AG04449 (cell line): Measurements from ENCODE around the gene NGF.

Experiments used
- CTCF ChIA-PET: fragments of 350-600 bp; formaldehyde crosslinking; extraction: SDS; loops from one replicate; lab custom pipeline; 2021; ENCODE audit warnings: antibody characterized with exemption; lab: Yijun Ruan, JAX
- POLR2A ChIA-PET: fragments of 400-600, 350-600 bp; formaldehyde crosslinking; extraction: SDS; loops from one replicate; lab custom pipeline; 2020; ENCODE audit warnings: antibody characterized with exemption, inconsistent platforms; lab: Yijun Ruan, JAX
- DNase-seq: peaks from one replicate; pipeline ENCODE4 v3.0.0-alpha.2; 2010; ENCODE audit warnings: low read depth, low spot score
- H3K4me3 ChIP-seq: 2 replicates; pipeline ENCODE4 v1.5.1; 2011; ENCODE audit warnings: low read depth, mild to moderate bottlenecking, control low read depth, low read length
- CTCF ChIP-seq: IDR thresholded peaks from one replicate; pipeline ENCODE4 v1.5.1; 2011; ENCODE audit warnings: mild to moderate bottlenecking, moderate library complexity, low read length, control low read depth, inconsistent platforms; ENCODE audit not compliant: insufficient read depth; ENCODE audit errors: missing control alignments

The NGF gene

GRCh38 chr1:115238336-115239147, 99.5 kb downstream of the NGF start:
- CTCF ChIA-PET, result interaction anchor here (1.2 to 5.2 kb wide), 4 partner anchors 10 to 230 kb away, joined by 4 to 28 read pairs (median 12); no protein-coding TSS in a partner anchor
- POLR2A ChIA-PET, result interaction anchor here (0.6 to 3.4 kb wide), 10 partner anchors 11 to 265 kb away, joined by 3 to 11 read pairs (median 6); partner anchors contain the start of gene NGF
- no peak for DNase-seq
- no peak overlapping the region for H3K4me3 ChIP-seq
- TF ChIP-seq CTCF, result no peak

- H3K4me3 ChIP-seq, result no peak overlapping the region
- ChIA-PET CTCF (interaction anchor here (1.3 kb wide), 1 partner anchor 358 kb away, joined by 3 read pairs; no protein-coding TSS in a partner anchor), POLR2A (no interaction called here)
- no peak for TF ChIP-seq CTCF
- DNase-seq, result no peak
Measured at GRCh38 chr1:115237507-115237906, 100.5 kb downstream of the NGF start.

- H3K4me3 ChIP-seq, result no peak overlapping the region
- TF ChIP-seq CTCF, result no peak
- POLR2A ChIA-PET, result no interaction called here
- no peak for DNase-seq
- CTCF ChIA-PET, result interaction anchor here (1.3 kb wide), 1 partner anchor 359 kb away, joined by 3 read pairs; no protein-coding TSS in a partner anchor
Measured at GRCh38 chr1:115237023-115237422, 101.0 kb downstream of the NGF start.
